H9 (cell line): Measurements from ENCODE around the gene EPB41L4B. TPM values are rescaled to one million over a fixed set of nuclear protein-coding genes. Genes with fewer than 3 reads are reported as not detected.

Experiments used
- DNase-seq: peaks from one replicate; pipeline ENCODE4 v3.0.0-alpha.2; 2017
- H2AFZ ChIP-seq: one replicate; pipeline ENCODE4 v1.6.1; 2013; ENCODE audit warnings: mild to moderate bottlenecking, low read length, control low read depth, moderate library complexity
- H2AK5ac ChIP-seq: 2 replicates; pipeline ENCODE4 v1.6.1; 2013; ENCODE audit warnings: low read length, control low read depth, mixed read lengths; ENCODE audit not compliant: insufficient read length
- H2BK120ac ChIP-seq: one replicate; pipeline ENCODE4 v1.6.1; 2013; ENCODE audit warnings: low read depth, mild to moderate bottlenecking, low read length, control low read depth, inconsistent platforms; ENCODE audit not compliant: poor library complexity, severe bottlenecking
- H2BK12ac ChIP-seq: 2 replicates; pipeline ENCODE4 v1.6.1; 2013; ENCODE audit warnings: low read length, control low read depth, mixed read lengths, low read depth; ENCODE audit not compliant: insufficient read length
- H2BK15ac ChIP-seq: 2 replicates; pipeline ENCODE4 v1.6.1; 2013; ENCODE audit warnings: low read depth, low read length, control low read depth
- H2BK20ac ChIP-seq: one replicate; pipeline ENCODE4 v1.6.1; 2013; ENCODE audit warnings: low read depth, mild to moderate bottlenecking, low read length, control low read depth, inconsistent platforms; ENCODE audit not compliant: poor library complexity, severe bottlenecking
- H2BK5ac ChIP-seq: 2 replicates; pipeline ENCODE4 v1.6.1; 2013; ENCODE audit warnings: low read length, control low read depth, mixed read lengths; ENCODE audit not compliant: insufficient read length
- H3K14ac ChIP-seq: 2 replicates; pipeline ENCODE4 v1.6.1; 2013; ENCODE audit warnings: low read length, control low read depth; ENCODE audit not compliant: insufficient read depth
- H3K18ac ChIP-seq: 2 replicates; pipeline ENCODE4 v1.6.1; 2013; ENCODE audit warnings: low read depth, mild to moderate bottlenecking, mixed read lengths, low read length, control low read depth; ENCODE audit not compliant: insufficient read length
- H3K23ac ChIP-seq: 2 replicates; pipeline ENCODE4 v1.6.1; 2013; ENCODE audit warnings: low read length, control low read depth, mixed read lengths, low read depth; ENCODE audit not compliant: insufficient read length
- H3K23me2 ChIP-seq: 2 replicates; pipeline ENCODE4 v1.6.1; 2013; ENCODE audit warnings: low read depth, mild to moderate bottlenecking, mixed read lengths, low read length, control low read depth; ENCODE audit not compliant: insufficient read length, poor library complexity, severe bottlenecking
- H3K27ac ChIP-seq: 2 replicates; pipeline ENCODE4 v1.5.1; 2013; ENCODE audit warnings: low read length, control low read depth, mixed read lengths, low read depth; ENCODE audit not compliant: insufficient read length
- H3K27me3 ChIP-seq: 2 replicates; pipeline ENCODE4 v1.6.1; 2013; ENCODE audit warnings: low read length, control low read depth, inconsistent platforms; ENCODE audit not compliant: insufficient read depth
- H3K4ac ChIP-seq: 2 replicates; pipeline ENCODE4 v1.6.1; 2013; ENCODE audit warnings: low read depth, mild to moderate bottlenecking, control low read depth, inconsistent platforms, low read length, moderate library complexity
- H3K4me1 ChIP-seq: 2 replicates; pipeline ENCODE4 v1.6.1; 2013; ENCODE audit warnings: low read length, control low read depth, inconsistent platforms; ENCODE audit not compliant: insufficient read depth
- H3K4me2 ChIP-seq: 2 replicates; pipeline ENCODE4 v1.6.1; 2013; ENCODE audit warnings: low read length, control low read depth, mixed read lengths; ENCODE audit not compliant: insufficient read length, insufficient read depth
- H3K56ac ChIP-seq: 2 replicates; pipeline ENCODE4 v1.6.1; 2013; ENCODE audit warnings: low read depth, mild to moderate bottlenecking, mixed read lengths, low read length, control low read depth; ENCODE audit not compliant: insufficient read length
- H3K79me1 ChIP-seq: 2 replicates; pipeline ENCODE4 v1.6.1; 2013; ENCODE audit warnings: low read depth, mild to moderate bottlenecking, moderate library complexity, low read length, control low read depth, inconsistent platforms; ENCODE audit not compliant: insufficient read depth, poor library complexity, severe bottlenecking
- H3K79me2 ChIP-seq: 2 replicates; pipeline ENCODE4 v1.6.1; 2013; ENCODE audit warnings: low read length, control low read depth, inconsistent platforms; ENCODE audit not compliant: insufficient read depth
- H3K9ac ChIP-seq: 2 replicates; pipeline ENCODE4 v1.6.1; 2013; ENCODE audit warnings: low read length, control low read depth, mixed read lengths; ENCODE audit not compliant: insufficient read length; ENCODE audit errors: extremely low read depth
- H3K9me3 ChIP-seq: one replicate; pipeline ENCODE4 v1.6.1; 2013; ENCODE audit warnings: low read depth, low read length, inconsistent platforms; ENCODE audit not compliant: control insufficient read depth
- H3T11ph ChIP-seq: one replicate; pipeline ENCODE4 v1.6.1; 2013; ENCODE audit warnings: mild to moderate bottlenecking, low read length, control low read depth, inconsistent platforms
- H4K20me1 ChIP-seq: one replicate; pipeline ENCODE4 v1.6.1; 2013; ENCODE audit not compliant: control insufficient read depth, insufficient read length, insufficient read depth
- H4K5ac ChIP-seq: 2 replicates; pipeline ENCODE4 v1.6.1; 2013; ENCODE audit warnings: low read depth, mild to moderate bottlenecking, mixed read lengths, low read length, control low read depth; ENCODE audit not compliant: insufficient read length
- H4K8ac ChIP-seq: replicated peaks from 2 replicates; pipeline ENCODE4 v1.6.1; 2013; ENCODE audit warnings: low read length, control low read depth, mixed read lengths, low read depth; ENCODE audit not compliant: insufficient read length
- H4K91ac ChIP-seq: 2 replicates; pipeline ENCODE4 v1.6.1; 2013; ENCODE audit warnings: low read depth, mild to moderate bottlenecking, moderate library complexity, mixed read lengths, low read length, control low read depth; ENCODE audit not compliant: insufficient read length
- H3K27ac Mint-ChIP-seq, 3 experiments: 2 replicates in 2 of 3; 3 replicates in 1 of 3; pipeline ENCODE4 v1.8.0; 2020 to 2021; ENCODE audit warnings: mixed read lengths in 3 of 3, mild to moderate bottlenecking in 1 of 3, moderate library complexity in 1 of 3
- H3K27me3 Mint-ChIP-seq: 2 replicates; pipeline ENCODE4 v1.8.0; 2021; ENCODE audit warnings: low read depth, mild to moderate bottlenecking, moderate library complexity, mixed read lengths
- H3K36me3 Mint-ChIP-seq, 3 experiments: 2 replicates in 2 of 3; 3 replicates in 1 of 3; pipeline ENCODE4 v1.8.0; 2020 to 2021; ENCODE audit warnings: low read depth in 3 of 3, mixed read lengths in 3 of 3; ENCODE audit not compliant: insufficient read depth in 1 of 3
- H3K4me1 Mint-ChIP-seq, 2 experiments: 2 replicates each; pipeline ENCODE4 v1.8.0; 2020; ENCODE audit warnings: mixed read lengths in 2 of 2
- H3K4me3 Mint-ChIP-seq, 2 experiments: 2 replicates in 1 of 2; 3 replicates in 1 of 2; pipeline ENCODE4 v1.8.0; 2020 to 2021; ENCODE audit warnings: mild to moderate bottlenecking in 2 of 2, mixed read lengths in 2 of 2, moderate library complexity in 1 of 2
- H3K9me3 Mint-ChIP-seq, 2 experiments: 2 replicates in 1 of 2; 3 replicates in 1 of 2; pipeline ENCODE4 v1.8.0; 2020; ENCODE audit warnings: mild to moderate bottlenecking in 2 of 2, mixed read lengths in 2 of 2, moderate library complexity in 1 of 2
- WGBS: extraction: QIAGEN DNeasy Blood & Tissue Kit; methylation state at CpG from one replicate; pipeline ENCODE4 v1.1.7; 2013; ENCODE audit warnings: missing lambda C conversion rate, low lambda C conversion rate, mixed read lengths; ENCODE audit not compliant: insufficient read length; ENCODE audit errors: extremely low coverage; 5-methylcytosine and 5-hydroxymethylcytosine counted together
- total RNA-seq: library from RNA; stranded (reverse); gene quantifications from 2 replicates; pipeline ENCODE4 v1.2.1, GENCODE V29; 2021
- TF ChIP-seq, protein P1 (sequence below): fragments of 200-600 bp; sonication (generic); conservative IDR thresholded peaks from 3 replicates; pipeline ENCODE4 v1.8.0; 2021; ENCODE audit warnings: antibody characterized with exemption, mild to moderate bottlenecking

Gene EPB41L4B
- total RNA-seq, 1 experiment from 2014 or later = 18.9 TPM

DNA sequence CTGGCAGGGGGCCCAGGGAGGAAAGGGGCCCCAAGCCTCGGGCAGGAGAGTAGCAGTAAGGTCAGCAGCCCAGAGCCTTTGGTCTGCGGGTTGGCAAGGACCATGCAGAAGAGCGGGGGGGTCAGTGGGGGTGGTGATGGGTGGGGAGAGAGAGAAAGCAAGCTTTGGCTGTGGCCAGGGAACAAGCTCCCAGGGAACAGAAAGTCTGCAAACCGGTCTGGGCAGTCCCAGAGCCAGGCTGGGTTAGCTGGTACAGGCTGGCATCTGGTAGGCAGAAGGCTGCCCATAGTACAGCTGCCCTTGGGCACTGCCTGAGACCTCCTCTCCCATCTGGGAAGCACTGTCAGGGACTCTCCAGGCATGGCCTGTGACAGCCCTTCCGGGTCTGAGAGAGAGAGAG is 10.5 kb upstream of the EPB41L4B start:
- Histone ChIP-seq H2BK12ac (no peak overlapping the region), H3K4me1 (no peaks in the 10 kb centered on the region; the same call in 1 of the 2 replicates), H2BK15ac (no peak overlapping the region), H4K91ac (no peak overlapping the region), H3K27ac (no peak overlapping the region), H3K4me2 (no peak overlapping the region), H3K79me1 (no peaks in the 10 kb centered on the region), H3K18ac (no peak overlapping the region), H3K23me2 (no peaks in the 10 kb centered on the region), H3K79me2 (no peaks in the 10 kb centered on the region), H3K9me3 (no peaks in the 10 kb centered on the region), H3K4ac (no peak overlapping the region), H4K20me1 (no peaks in the 10 kb centered on the region), H3K14ac (no peak overlapping the region), H2BK5ac (no peak overlapping the region), H2BK20ac (no peak overlapping the region), H4K8ac (no peak overlapping the region), H3K9ac (no peak overlapping the region), H3K23ac (no peak overlapping the region), H3T11ph (no peak overlapping the region), H2BK120ac (no peak overlapping the region), H4K5ac (no peak overlapping the region), H2AFZ (no peak overlapping the region), H3K27me3 (no peaks in the 10 kb centered on the region), H3K56ac (no peak overlapping the region), H2AK5ac (no peak overlapping the region)
- Mint-ChIP-seq H3K27me3 (no peaks in the 10 kb centered on the region), H3K9me3 (no peaks in the 10 kb centered on the region), H3K27ac (no peak overlapping the region; a peak in 1 of 7 replicates), H3K4me1 (peaks cover 17 to 20% of the 10 kb centered on the region in 2 experiments), H3K36me3 (no peaks in the 10 kb centered on the region), H3K4me3 (no peak overlapping the region)
- DNase-seq = no peak
- no CpG with 5 or more reads among the region's 5 CpGs for WGBS
- TF ChIP-seq, protein P1, sequence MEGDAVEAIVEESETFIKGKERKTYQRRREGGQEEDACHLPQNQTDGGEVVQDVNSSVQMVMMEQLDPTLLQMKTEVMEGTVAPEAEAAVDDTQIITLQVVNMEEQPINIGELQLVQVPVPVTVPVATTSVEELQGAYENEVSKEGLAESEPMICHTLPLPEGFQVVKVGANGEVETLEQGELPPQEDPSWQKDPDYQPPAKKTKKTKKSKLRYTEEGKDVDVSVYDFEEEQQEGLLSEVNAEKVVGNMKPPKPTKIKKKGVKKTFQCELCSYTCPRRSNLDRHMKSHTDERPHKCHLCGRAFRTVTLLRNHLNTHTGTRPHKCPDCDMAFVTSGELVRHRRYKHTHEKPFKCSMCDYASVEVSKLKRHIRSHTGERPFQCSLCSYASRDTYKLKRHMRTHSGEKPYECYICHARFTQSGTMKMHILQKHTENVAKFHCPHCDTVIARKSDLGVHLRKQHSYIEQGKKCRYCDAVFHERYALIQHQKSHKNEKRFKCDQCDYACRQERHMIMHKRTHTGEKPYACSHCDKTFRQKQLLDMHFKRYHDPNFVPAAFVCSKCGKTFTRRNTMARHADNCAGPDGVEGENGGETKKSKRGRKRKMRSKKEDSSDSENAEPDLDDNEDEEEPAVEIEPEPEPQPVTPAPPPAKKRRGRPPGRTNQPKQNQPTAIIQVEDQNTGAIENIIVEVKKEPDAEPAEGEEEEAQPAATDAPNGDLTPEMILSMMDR = no peak
